ENCODE data around the gene STT3B. TPM values are rescaled to one million over a fixed set of nuclear protein-coding genes. Genes with fewer than 3 reads are reported as not detected.

The STT3B gene
- total and polyA plus RNA-seq, 10 donors: 28.4 to 128 (median 86.6) TPM

- intact Hi-C loops (cut with DNase I; ENCODE audit: low total_unique reads): no loop called here
- no peak for TF ChIP-seq POLR2A (IDR thresholded peaks at IDR 0.05)
- TF ChIP-seq CTCF (IDR thresholded peaks at IDR 0.05 in 8 of 11, conservative IDR thresholded peaks at IDR 0.05 in 3 of 11): no peak
- no peak for TF ChIP-seq POLR2AphosphoS5 (IDR thresholded peaks at IDR 0.05)
- Histone ChIP-seq H3K9me3 (peaks cover 11 to 54% (median 40%) of the 10 kb centered on the region in 8 donors), H3K4me1 (peaks cover 0 to 22% (median 2%) of the 10 kb centered on the region in 6 donors), H3K36me3 (peaks cover 0 to 86% (median 7%) of the 10 kb centered on the region in 6 donors), H3K4me3 (no peak overlapping the region), H3K27ac (no peak overlapping the region), H3K27me3 (replicated peaks in 1 of 7) (no peaks in the 10 kb centered on the region)
- no peak for DNase-seq
These were observed 126.5 kb downstream of the STT3B start for GRCh38 chr3:31659246-31659645.

DNA sequence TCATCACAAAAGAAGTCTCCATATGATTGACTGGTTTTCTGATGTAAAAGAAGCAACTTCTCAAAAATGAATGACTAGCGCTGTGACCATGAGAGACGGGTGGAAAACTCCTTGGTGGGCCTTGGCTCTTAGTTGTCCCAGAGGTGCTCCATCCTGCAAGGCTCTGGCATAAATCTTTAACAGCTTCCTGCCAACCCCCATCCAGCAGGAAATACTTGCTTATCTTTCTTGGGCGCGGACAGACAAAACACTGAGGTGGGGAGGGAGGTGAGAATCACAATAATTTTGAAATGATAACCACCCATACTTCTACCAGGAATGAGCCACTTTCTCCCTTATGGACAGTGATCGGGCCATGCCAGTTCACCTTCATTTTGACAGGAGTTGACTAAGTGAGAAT, 128.6 kb downstream of the STT3B start:
- intact Hi-C loops (cut with DNase I; ENCODE audit: low total_unique reads): no loop called here
- Histone ChIP-seq H3K27me3 (replicated peaks in 1 of 7) (no peaks in the 10 kb centered on the region), H3K36me3 (peaks cover 0 to 85% (median 7%) of the 10 kb centered on the region in 6 donors), H3K4me3 (no peak overlapping the region), H3K27ac (no peak overlapping the region), H3K4me1 (peaks cover 0 to 41% (median 6%) of the 10 kb centered on the region in 6 donors), H3K9me3 (peaks cover 0 to 34% (median 20%) of the 10 kb centered on the region in 8 donors)
- no peak for DNase-seq
- TF ChIP-seq POLR2AphosphoS5 (IDR thresholded peaks at IDR 0.05) (no peak), CTCF (IDR thresholded peaks at IDR 0.05 in 8 of 11, conservative IDR thresholded peaks at IDR 0.05 in 3 of 11) (no peak), POLR2A (IDR thresholded peaks at IDR 0.05) (no peak)
- 53 to 75% (median 62%) methylated on average over 5 of the region's 5 CpGs for WGBS, 5 donors

GRCh38 chr3:31661993-31662670, 129.4 kb downstream of the STT3B start:
- intact Hi-C loops (cut with DNase I; ENCODE audit: low total_unique reads): no loop called here
- no peak overlapping the region for H3K27ac ChIP-seq
- peaks cover 0 to 88% (median 7%) of the 10 kb centered on the region in 6 donors for H3K36me3 ChIP-seq
- peaks cover 0 to 41% (median 6%) of the 10 kb centered on the region in 6 donors for H3K4me1 ChIP-seq
- TF ChIP-seq POLR2A (IDR thresholded peaks at IDR 0.05) (no peak), POLR2AphosphoS5 (IDR thresholded peaks at IDR 0.05) (no peak), CTCF (IDR thresholded peaks at IDR 0.05 in 8 of 11, conservative IDR thresholded peaks at IDR 0.05 in 3 of 11) (no peak)
- no peaks in the 10 kb centered on the region for H3K27me3 ChIP-seq (replicated peaks in 1 of 7)
- H3K4me3 ChIP-seq: no peak overlapping the region
- H3K9me3 ChIP-seq: peaks cover 0 to 25% (median 11%) of the 10 kb centered on the region in 8 donors
- 72 to 83% (median 81%) methylated on average over 5 of the region's 5 CpGs for WGBS, 5 donors
- DNase-seq: no peak

- no peak for DNase-seq
- Histone ChIP-seq H3K36me3 (peaks cover 0 to 95% (median 6%) of the 10 kb centered on the region in 6 donors), H3K9me3 (peaks cover 0 to 6% (median 0%) of the 10 kb centered on the region in 8 donors), H3K4me1 (peaks cover 0 to 41% (median 6%) of the 10 kb centered on the region in 6 donors), H3K4me3 (no peak overlapping the region), H3K27me3 (replicated peaks in 1 of 7) (no peaks in the 10 kb centered on the region), H3K27ac (peak overlapping the region in 1 of 8 donors; percentile 57)
- 96 to 98% (median 97%) methylated on average over 16 to 17 of the region's 17 CpGs for WGBS, 5 donors
- intact Hi-C loops (cut with DNase I; ENCODE audit: low total_unique reads): no loop called here
- TF ChIP-seq CTCF (IDR thresholded peaks at IDR 0.05 in 8 of 11, conservative IDR thresholded peaks at IDR 0.05 in 3 of 11) (no peak), POLR2AphosphoS5 (IDR thresholded peaks at IDR 0.05) (peak in 1 of 3 donors; percentile 24)
These were observed 131.3 kb downstream of the STT3B start for GRCh38 chr3:31664031-31664430.

Data from spleen (tissue), 11 donors.